Measurements from ENCODE around the gene SIGLEC10.

Gene SIGLEC10

GRCh38 chr19:51364200-51365106, 53.0 kb downstream of the SIGLEC10 start:
- DNase-seq = no peak

GRCh38 chr19:51361239-51361638, 56.2 kb downstream of the SIGLEC10 start:
- DNase-seq = no peak

Data from suppressor macrophage treated with lipopolysaccharide for 4 hours (primary cell).